ENCODE results near the gene CIC.

Gene CIC

DNA sequence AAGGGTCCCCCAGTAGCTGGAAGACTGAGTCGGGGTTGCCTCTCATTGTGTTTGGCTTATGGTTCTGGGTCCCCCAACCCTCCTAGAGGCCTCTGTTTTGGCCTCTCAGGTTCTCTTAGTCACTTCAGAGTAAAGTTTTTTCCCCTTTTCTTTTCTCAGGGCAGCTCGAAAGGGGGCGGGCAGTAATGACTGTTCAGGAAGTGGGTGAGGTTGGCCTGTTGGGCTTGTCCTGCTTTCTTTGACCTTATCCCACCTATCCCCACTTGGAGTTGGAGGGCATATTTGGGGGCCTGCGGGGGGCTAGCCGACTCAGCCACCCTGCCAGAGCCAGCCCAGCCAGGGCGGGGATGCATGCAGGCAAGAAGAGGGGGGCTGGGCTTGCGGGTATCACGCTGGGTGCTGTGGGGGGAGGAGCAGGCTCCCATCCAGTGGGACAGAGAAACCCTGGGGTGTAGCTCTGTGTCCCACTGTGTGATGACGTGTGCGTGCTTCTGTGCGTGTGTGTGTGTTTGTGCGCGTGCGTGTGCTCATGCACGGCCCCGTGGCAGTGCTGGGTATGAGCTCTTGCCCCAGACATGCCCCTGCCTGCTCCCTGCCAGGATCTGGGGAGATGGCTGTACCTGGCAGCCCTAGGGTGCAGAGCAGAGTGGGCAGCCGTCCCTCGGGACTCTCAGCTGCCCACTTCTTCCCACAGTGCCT, 1.4 kb downstream of the CIC start:
- TF ChIP-seq, protein P1, sequence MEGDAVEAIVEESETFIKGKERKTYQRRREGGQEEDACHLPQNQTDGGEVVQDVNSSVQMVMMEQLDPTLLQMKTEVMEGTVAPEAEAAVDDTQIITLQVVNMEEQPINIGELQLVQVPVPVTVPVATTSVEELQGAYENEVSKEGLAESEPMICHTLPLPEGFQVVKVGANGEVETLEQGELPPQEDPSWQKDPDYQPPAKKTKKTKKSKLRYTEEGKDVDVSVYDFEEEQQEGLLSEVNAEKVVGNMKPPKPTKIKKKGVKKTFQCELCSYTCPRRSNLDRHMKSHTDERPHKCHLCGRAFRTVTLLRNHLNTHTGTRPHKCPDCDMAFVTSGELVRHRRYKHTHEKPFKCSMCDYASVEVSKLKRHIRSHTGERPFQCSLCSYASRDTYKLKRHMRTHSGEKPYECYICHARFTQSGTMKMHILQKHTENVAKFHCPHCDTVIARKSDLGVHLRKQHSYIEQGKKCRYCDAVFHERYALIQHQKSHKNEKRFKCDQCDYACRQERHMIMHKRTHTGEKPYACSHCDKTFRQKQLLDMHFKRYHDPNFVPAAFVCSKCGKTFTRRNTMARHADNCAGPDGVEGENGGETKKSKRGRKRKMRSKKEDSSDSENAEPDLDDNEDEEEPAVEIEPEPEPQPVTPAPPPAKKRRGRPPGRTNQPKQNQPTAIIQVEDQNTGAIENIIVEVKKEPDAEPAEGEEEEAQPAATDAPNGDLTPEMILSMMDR (IDR thresholded peaks at IDR 0.05; ENCODE audit: low read depth, low read length), result no peak
- TF ChIP-seq EZH2phosphoT487 (IDR thresholded peaks at IDR 0.05; ENCODE audit: low read depth), result no peak

GRCh38 chr19:42271045-42271419, 2.0 kb downstream of the CIC start:
- no peaks in the 10 kb centered on the region for H4K20me1 ChIP-seq (ENCODE audit: insufficient read depth, low read length)
- H3K4me2 ChIP-seq (ENCODE audit: low read length), result peak overlapping the region; percentile 98
- peaks cover 17% of the 10 kb centered on the region for H3K36me3 ChIP-seq (replicated peaks; ENCODE audit: low read depth, low read length)
- H3K27me3 ChIP-seq (ENCODE audit: low read depth, low read length), result no peaks in the 10 kb centered on the region
- H3K9me3 ChIP-seq (ENCODE audit: insufficient read depth, low read length), result no peaks in the 10 kb centered on the region
- H3K4me3 ChIP-seq (ENCODE audit: low read length), result peak overlapping the region; percentile 81
- H3K27ac ChIP-seq (ENCODE audit: low read length), result peak overlapping the region; percentile 88
- H2AFZ ChIP-seq (ENCODE audit: low read depth, low read length), result no peak overlapping the region
- peaks cover 23% of the 10 kb centered on the region for H3K4me1 ChIP-seq (ENCODE audit: low read length)
- H3K79me2 ChIP-seq (ENCODE audit: low read length), result peaks cover 27% of the 10 kb centered on the region
- H3K9ac ChIP-seq (ENCODE audit: low read length), result peak overlapping the region; percentile 95
- TF ChIP-seq, protein P1 (IDR thresholded peaks at IDR 0.05; ENCODE audit: low read depth, low read length), result no peak
- TF ChIP-seq EZH2phosphoT487 (IDR thresholded peaks at IDR 0.05; ENCODE audit: low read depth), result no peak

More for the DNA sequence above, 1.4 kb downstream of the CIC start:
- Histone ChIP-seq H3K79me2 (ENCODE audit: low read length) (peaks cover 27% of the 10 kb centered on the region), H3K4me3 (ENCODE audit: low read length) (peak overlapping the region; percentile 81), H3K27ac (ENCODE audit: low read length) (peak overlapping the region; percentile 88), H3K9me3 (ENCODE audit: insufficient read depth, low read length) (no peaks in the 10 kb centered on the region), H3K9ac (ENCODE audit: low read length) (peak overlapping the region; percentile 95), H3K36me3 (replicated peaks; ENCODE audit: low read depth, low read length) (peaks cover 17% of the 10 kb centered on the region), H3K4me2 (ENCODE audit: low read length) (peak overlapping the region; percentile 98), H3K4me1 (ENCODE audit: low read length) (peaks cover 20% of the 10 kb centered on the region), H4K20me1 (ENCODE audit: insufficient read depth, low read length) (no peaks in the 10 kb centered on the region), H3K27me3 (ENCODE audit: low read depth, low read length) (no peaks in the 10 kb centered on the region), H2AFZ (ENCODE audit: low read depth, low read length) (peak overlapping the region; percentile 6; the same call in 1 of the 2 replicates)

GRCh38 chr19:42271861-42272534, 2.9 kb downstream of the CIC start:
- Histone ChIP-seq H3K27ac (ENCODE audit: low read length) (no peak overlapping the region), H3K9me3 (ENCODE audit: insufficient read depth, low read length) (no peaks in the 10 kb centered on the region), H3K4me1 (ENCODE audit: low read length) (peaks cover 33% of the 10 kb centered on the region), H3K4me3 (ENCODE audit: low read length) (no peak overlapping the region), H3K36me3 (replicated peaks; ENCODE audit: low read depth, low read length) (peaks cover 17% of the 10 kb centered on the region), H3K27me3 (ENCODE audit: low read depth, low read length) (no peaks in the 10 kb centered on the region), H3K9ac (ENCODE audit: low read length) (no peak overlapping the region), H4K20me1 (ENCODE audit: insufficient read depth, low read length) (no peaks in the 10 kb centered on the region), H3K4me2 (ENCODE audit: low read length) (no peak overlapping the region), H3K79me2 (ENCODE audit: low read length) (peaks cover 27% of the 10 kb centered on the region), H2AFZ (ENCODE audit: low read depth, low read length) (no peak overlapping the region)
- no peak for TF ChIP-seq EZH2phosphoT487 (IDR thresholded peaks at IDR 0.05; ENCODE audit: low read depth)
- TF ChIP-seq, protein P1 (IDR thresholded peaks at IDR 0.05; ENCODE audit: low read depth, low read length), result no peak

GRCh38 chr19:42272535-42272897, 3.5 kb downstream of the CIC start:
- no peak overlapping the region for H3K4me3 ChIP-seq (ENCODE audit: low read length)
- no peak overlapping the region for H2AFZ ChIP-seq (ENCODE audit: low read depth, low read length)
- TF ChIP-seq, protein P1 (IDR thresholded peaks at IDR 0.05; ENCODE audit: low read depth, low read length), result no peak
- no peak for TF ChIP-seq EZH2phosphoT487 (IDR thresholded peaks at IDR 0.05; ENCODE audit: low read depth)
- H3K27ac ChIP-seq (ENCODE audit: low read length), result no peak overlapping the region
- no peaks in the 10 kb centered on the region for H3K27me3 ChIP-seq (ENCODE audit: low read depth, low read length)
- peaks cover 31% of the 10 kb centered on the region for H3K4me1 ChIP-seq (ENCODE audit: low read length)
- no peak overlapping the region for H3K4me2 ChIP-seq (ENCODE audit: low read length)
- no peak overlapping the region for H3K9ac ChIP-seq (ENCODE audit: low read length)
- peaks cover 17% of the 10 kb centered on the region for H3K36me3 ChIP-seq (replicated peaks; ENCODE audit: low read depth, low read length)
- H3K9me3 ChIP-seq (ENCODE audit: insufficient read depth, low read length), result no peaks in the 10 kb centered on the region
- no peaks in the 10 kb centered on the region for H4K20me1 ChIP-seq (ENCODE audit: insufficient read depth, low read length)
- peaks cover 27% of the 10 kb centered on the region for H3K79me2 ChIP-seq (ENCODE audit: low read length)

Data from OCI-LY3 (cell line).